Upper lobe of left lung (tissue), 4 donors: ENCODE data around the gene MBTPS2.

Source experiments
- CTCF ChIP-seq, 6 experiments: fragments of 450-650 bp in 4 of 6; fragments of 200-600 bp in 2 of 6; sonication (generic) in 2 of 6; IDR thresholded peaks; one replicate each; pipeline ENCODE4 v1.5.1; 2016 to 2019; ENCODE audit warnings: antibody characterized with exemption in 6 of 6
- POLR2A ChIP-seq, 4 donors: fragments of 450-650 bp; IDR thresholded peaks; one replicate each; pipeline ENCODE4 v1.5.1; 2016 to 2017; ENCODE audit warnings: antibody characterized with exemption in 4 of 4, mild to moderate bottlenecking in 2 of 4

DNA sequence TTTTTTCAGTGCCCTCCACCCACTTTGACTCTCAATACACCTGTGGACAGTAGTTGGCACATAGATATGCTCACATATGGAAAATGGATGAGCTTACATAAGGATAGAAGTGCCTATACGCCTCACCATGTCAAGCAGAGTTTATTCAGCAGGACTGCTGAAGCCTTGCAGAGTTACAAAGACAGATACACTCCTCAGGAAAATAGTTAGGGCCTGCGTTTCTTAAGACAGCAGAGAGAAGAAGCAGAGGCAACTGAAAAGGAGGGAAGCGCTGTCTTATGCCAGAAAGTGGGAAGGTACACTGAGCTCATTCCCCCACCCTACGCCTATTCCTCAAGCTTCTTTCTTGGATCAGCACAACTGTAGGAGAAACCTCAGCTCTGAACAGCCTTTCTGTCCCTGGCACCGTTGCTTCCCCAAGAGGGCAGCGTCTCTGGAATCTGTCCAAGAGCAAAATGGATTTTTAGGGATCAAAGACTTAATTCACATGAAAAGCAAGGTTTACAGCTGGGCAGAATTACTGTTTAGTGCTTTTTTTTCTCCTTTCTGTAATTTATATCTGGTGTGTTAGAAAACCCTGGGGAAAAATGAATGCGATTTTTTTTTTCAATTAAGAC is 37.3 kb upstream of the MBTPS2 start:
- TF ChIP-seq CTCF (IDR thresholded peaks at IDR 0.05) = no peak
- TF ChIP-seq POLR2A (IDR thresholded peaks at IDR 0.05) = no peak
